ENCODE measurements around the gene TAP2.

DNA sequence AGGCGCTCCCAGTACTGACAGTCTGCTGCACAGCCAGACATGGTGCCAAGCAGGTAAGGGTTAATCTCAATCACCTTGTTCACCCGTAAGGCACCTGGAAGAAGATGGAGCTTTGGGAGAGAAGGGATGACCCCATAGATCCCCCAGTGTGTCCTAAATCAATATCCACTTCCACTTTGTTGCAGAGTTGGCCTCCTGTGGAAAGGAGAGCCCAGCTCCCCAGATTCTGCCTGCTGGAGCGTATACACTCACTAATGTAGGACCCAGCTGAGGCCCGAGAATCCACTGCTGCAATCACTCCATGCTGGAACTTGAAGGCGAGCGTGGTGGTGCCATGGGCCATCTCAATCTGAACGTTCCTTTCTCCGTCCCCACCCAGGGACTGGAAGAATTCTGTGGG lies 4.2 kb upstream of the TAP2 start:
- TF ChIP-seq POLR2A (IDR thresholded peaks at IDR 0.05; ENCODE audit: low read depth, low read length) (no peak), POLR2AphosphoS5 (IDR thresholded peaks at IDR 0.05; ENCODE audit: low read depth, low read length) (no peak), TAF1 (IDR thresholded peaks at IDR 0.05; ENCODE audit: borderline replicate concordance, low read depth, low read length) (no peak)

Measured in GM12892 (cell line).